ENCODE results near the gene C1QTNF1.

Gene C1QTNF1

GRCh38 chr17:79048826-79049755 is 25.1 kb downstream of the C1QTNF1 start:
- no peak for TF ChIP-seq ZNF274 (IDR thresholded peaks at IDR 0.05; ENCODE audit: low read depth, low read length)
- H3K4me3 ChIP-seq (ENCODE audit: low read length), result no peak overlapping the region

- TF ChIP-seq ZNF274 (IDR thresholded peaks at IDR 0.05; ENCODE audit: low read depth, low read length), result no peak
- no peak overlapping the region for H3K4me3 ChIP-seq (ENCODE audit: low read length)
Measured at GRCh38 chr17:79049821-79050220, 25.9 kb downstream of the C1QTNF1 start.

DNA sequence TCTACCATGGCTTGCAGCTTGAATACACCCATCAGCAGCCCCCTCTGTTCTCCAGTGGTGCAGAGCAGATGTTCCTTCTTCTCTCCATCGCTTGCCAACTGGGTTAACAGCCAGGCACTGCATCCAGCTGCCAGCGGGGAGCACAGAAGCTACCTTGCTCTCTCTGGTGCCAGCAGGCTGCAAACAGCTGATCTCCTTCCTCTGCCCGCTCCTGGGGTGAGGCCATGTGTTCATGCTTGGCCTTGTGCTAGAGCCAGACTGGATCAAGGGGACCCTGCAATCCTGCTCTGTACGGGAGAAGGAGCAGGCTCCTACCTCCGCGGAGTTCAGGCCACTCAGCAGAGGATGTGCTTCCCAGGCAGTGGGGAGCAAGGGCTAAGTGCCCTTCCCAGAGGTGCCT is 26.6 kb downstream of the C1QTNF1 start:
- no peak for TF ChIP-seq ZNF274 (IDR thresholded peaks at IDR 0.05; ENCODE audit: low read depth, low read length)
- no peak overlapping the region for H3K4me3 ChIP-seq (ENCODE audit: low read length)

DNA sequence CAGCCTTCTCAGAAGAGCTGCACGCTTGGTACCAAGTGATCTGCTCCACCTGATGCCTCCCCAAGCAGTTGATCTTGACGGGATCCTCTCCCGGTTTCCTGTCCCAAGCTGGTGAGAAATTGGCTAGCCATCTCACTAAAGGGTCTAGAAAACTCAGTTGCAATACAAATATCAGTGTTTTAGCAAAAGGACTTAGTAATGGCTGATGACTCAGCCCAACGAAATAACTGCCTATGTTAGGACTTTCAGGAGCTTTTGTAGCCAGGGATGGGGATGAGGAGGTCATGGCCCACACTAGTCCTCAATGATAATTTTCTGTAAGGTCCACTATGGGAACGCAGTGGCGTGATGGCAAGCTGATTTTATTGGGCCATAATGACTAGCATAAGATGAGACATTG is 27.3 kb downstream of the C1QTNF1 start:
- no peak for TF ChIP-seq ZNF274 (IDR thresholded peaks at IDR 0.05; ENCODE audit: low read depth, low read length)
- H3K4me3 ChIP-seq (ENCODE audit: low read length), result no peak overlapping the region

DNA sequence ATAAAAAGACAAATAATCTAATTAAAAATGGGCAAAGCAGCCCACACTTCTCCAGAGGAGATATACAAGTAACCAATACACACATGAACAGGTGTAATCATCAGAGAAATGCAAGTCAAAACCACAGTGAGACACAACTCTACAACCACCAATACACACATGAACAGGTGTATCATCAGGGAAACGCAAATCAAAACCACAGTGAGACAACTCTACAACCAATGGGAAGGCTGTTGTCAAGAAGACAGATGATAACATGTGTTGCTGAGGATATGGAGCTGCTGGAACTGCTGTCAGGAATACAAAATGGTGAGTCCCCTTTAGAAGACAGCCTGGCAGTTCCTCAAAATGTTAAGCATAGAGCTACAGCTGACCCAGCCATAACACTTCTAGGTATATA is 28.2 kb downstream of the C1QTNF1 start:
- H3K4me3 ChIP-seq (ENCODE audit: low read length), result no peak overlapping the region
- TF ChIP-seq ZNF274 (IDR thresholded peaks at IDR 0.05; ENCODE audit: low read depth, low read length), result no peak

DNA sequence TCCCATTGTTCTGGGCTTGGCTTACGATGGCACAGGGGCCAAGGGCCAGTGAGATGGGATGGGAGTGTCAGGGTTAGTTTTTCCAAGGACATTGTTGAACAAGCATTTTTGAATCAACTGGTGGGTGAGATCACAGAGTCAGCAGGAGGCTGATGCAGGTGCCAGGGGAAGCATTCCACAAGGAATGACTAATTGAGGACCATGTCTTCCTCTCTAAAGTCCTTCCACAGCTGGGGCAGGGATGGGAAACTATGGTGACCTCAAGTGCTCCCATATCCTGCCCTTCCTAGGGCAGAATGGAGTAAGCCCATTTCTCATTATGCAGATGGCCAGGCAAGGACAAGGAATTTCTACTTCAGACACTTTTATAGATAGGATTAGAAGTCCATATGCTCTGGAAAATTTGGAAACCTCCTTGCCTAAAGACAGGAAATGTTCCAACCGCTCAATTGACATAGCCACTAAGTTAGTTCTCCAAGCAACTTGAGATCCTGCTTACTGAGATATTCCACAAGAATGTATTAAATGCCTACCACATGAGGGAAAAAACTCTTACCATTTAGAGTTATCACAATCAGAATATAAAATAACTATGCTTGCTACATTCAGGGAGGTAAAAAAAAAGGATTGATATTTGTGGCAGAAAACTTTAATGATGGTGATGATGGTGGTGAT is 29.4 kb downstream of the C1QTNF1 start:
- H3K4me3 ChIP-seq (ENCODE audit: low read length), result no peak overlapping the region
- TF ChIP-seq ZNF274 (IDR thresholded peaks at IDR 0.05; ENCODE audit: low read depth, low read length), result no peak

DNA sequence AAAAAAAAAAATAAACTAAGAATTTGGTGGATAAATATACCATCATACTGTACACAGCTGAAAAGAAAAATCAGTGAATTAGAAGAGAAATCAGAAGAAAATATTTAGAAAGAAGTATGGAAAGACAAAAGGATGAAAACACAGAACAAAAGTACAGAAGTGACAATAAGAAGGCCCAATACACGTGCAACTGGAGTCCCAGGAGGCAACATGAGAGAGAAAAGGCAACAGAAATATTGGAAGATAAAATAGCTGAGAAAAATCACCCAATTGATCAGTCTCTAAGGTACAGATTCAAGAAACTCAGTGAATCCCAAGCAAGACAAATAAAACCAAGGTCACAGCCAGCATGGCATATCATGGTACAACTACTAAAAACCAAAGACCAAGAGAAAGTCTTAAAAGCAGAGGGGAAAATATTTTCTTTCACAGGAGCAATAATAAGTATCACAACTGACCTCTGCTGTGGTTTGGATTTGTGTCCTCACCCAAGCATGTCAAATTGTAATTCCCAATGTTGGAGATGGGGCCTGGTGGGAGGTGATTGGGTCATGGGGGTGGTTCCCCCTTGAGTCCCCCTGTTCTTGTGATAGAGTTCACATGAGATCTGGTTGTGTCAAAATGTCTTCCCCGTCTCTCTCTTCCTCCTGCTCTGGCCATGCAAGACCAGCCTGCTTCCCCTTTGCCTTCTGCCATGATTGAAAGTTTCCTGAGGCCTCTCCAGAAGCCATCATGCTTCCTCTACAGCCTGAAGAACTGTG is 30.4 kb downstream of the C1QTNF1 start:
- no peak overlapping the region for H3K4me3 ChIP-seq (ENCODE audit: low read length)
- no peak for TF ChIP-seq ZNF274 (IDR thresholded peaks at IDR 0.05; ENCODE audit: low read depth, low read length)

DNA sequence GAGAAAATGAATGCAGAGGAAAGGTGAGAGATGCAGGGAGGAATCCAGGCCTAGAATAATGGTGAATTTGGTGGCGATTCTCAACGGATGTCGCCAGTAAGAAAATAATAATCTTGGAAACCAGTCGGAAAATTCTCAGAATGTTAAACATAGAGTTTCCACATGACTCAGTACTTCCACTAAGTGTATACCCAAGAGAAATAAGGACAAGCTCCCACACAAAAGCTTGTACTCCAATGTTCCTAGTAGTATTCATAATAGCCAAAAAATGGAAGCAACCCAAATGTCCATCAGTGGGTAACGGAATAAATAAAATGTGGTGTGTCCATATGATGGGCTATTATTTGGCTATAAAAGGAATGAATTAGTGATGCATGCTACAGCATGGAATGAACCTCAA is 31.2 kb downstream of the C1QTNF1 start:
- H3K4me3 ChIP-seq (ENCODE audit: low read length), result no peak overlapping the region
- TF ChIP-seq ZNF274 (IDR thresholded peaks at IDR 0.05; ENCODE audit: low read depth, low read length), result no peak

- TF ChIP-seq ZNF274 (IDR thresholded peaks at IDR 0.05; ENCODE audit: low read depth, low read length), result no peak
Measured at GRCh38 chr17:79057737-79058385, 33.9 kb downstream of the C1QTNF1 start.

GRCh38 chr17:79062691-79063090 is 38.7 kb downstream of the C1QTNF1 start:
- no peak for TF ChIP-seq ZNF274 (IDR thresholded peaks at IDR 0.05; ENCODE audit: low read depth, low read length)

More at GRCh38 chr17:79057737-79058385, 33.9 kb downstream of the C1QTNF1 start:
- H3K4me3 ChIP-seq (ENCODE audit: low read length), result no peak overlapping the region

GRCh38 chr17:79064026-79064425 is 40.1 kb downstream of the C1QTNF1 start:
- no peak for TF ChIP-seq ZNF274 (IDR thresholded peaks at IDR 0.05; ENCODE audit: low read depth, low read length)
- H3K4me3 ChIP-seq (ENCODE audit: low read length), result no peak overlapping the region

More at GRCh38 chr17:79062691-79063090, 38.7 kb downstream of the C1QTNF1 start:
- no peak overlapping the region for H3K4me3 ChIP-seq (ENCODE audit: low read length)

GRCh38 chr17:79065105-79065670 is 41.2 kb downstream of the C1QTNF1 start:
- no peak for TF ChIP-seq ZNF274 (IDR thresholded peaks at IDR 0.05; ENCODE audit: low read depth, low read length)

GRCh38 chr17:79066963-79067362 is 43.0 kb downstream of the C1QTNF1 start:
- TF ChIP-seq ZNF274 (IDR thresholded peaks at IDR 0.05; ENCODE audit: low read depth, low read length), result no peak
- no peak overlapping the region for H3K4me3 ChIP-seq (ENCODE audit: low read length)

More at GRCh38 chr17:79065105-79065670, 41.2 kb downstream of the C1QTNF1 start:
- no peak overlapping the region for H3K4me3 ChIP-seq (ENCODE audit: low read length)
